HG02571 (cell line): ENCODE results near the gene SP140.
"Not testable (repeated sequence)": the region's sequence is repeated elsewhere in the genome, so short reads cannot be mapped to it uniquely, and the experiment has no call there.

Source experiments
- ATAC-seq: cut with Tn5 transposase; IDR thresholded peaks from one replicate; pipeline ENCODE4 v1.9.1; 2021; ENCODE audit warnings: mild to moderate bottlenecking, moderate library complexity; ENCODE audit not compliant: unreplicated experiment

The SP140 gene

GRCh38 chr2:230224458-230224857 lies 1.1 kb upstream of the SP140 start:
- no peak for ATAC-seq

GRCh38 chr2:230226051-230226551 lies 565 bp downstream of the SP140 start:
- ATAC-seq: peak; percentile 64

- ATAC-seq: no peak
These were observed 1.7 kb downstream of the SP140 start for GRCh38 chr2:230227216-230227615.

GRCh38 chr2:230230087-230230486 lies 4.6 kb downstream of the SP140 start:
- ATAC-seq: no peak

GRCh38 chr2:230230496-230231200 lies 5.1 kb downstream of the SP140 start:
- ATAC-seq: no peak

- ATAC-seq: no peak
These were observed 5.7 kb downstream of the SP140 start for GRCh38 chr2:230231251-230231650.

- no peak for ATAC-seq
These were observed 8.7 kb downstream of the SP140 start for GRCh38 chr2:230234122-230234722.

- no peak for ATAC-seq
These were observed 9.3 kb downstream of the SP140 start for GRCh38 chr2:230234845-230235244.

- no peak for ATAC-seq
These were observed 18.7 kb downstream of the SP140 start for GRCh38 chr2:230244211-230244610.

GRCh38 chr2:230246206-230246605 lies 20.7 kb downstream of the SP140 start:
- no peak for ATAC-seq

GRCh38 chr2:230250231-230250630 lies 24.7 kb downstream of the SP140 start:
- ATAC-seq: no peak

- no peak for ATAC-seq
These were observed 28.8 kb downstream of the SP140 start for GRCh38 chr2:230254152-230254881.

GRCh38 chr2:230256733-230257332 lies 31.3 kb downstream of the SP140 start:
- no peak for ATAC-seq

- no peak for ATAC-seq
These were observed 32.9 kb downstream of the SP140 start for GRCh38 chr2:230258483-230258882.

- no peak for ATAC-seq
These were observed 36.7 kb downstream of the SP140 start for GRCh38 chr2:230262246-230262645.

GRCh38 chr2:230264945-230265344 lies 39.4 kb downstream of the SP140 start:
- ATAC-seq: not testable (repeated sequence)

GRCh38 chr2:230266638-230267037 lies 41.1 kb downstream of the SP140 start:
- ATAC-seq: no peak

GRCh38 chr2:230267059-230267458 lies 41.5 kb downstream of the SP140 start:
- ATAC-seq: no peak

- no peak for ATAC-seq
These were observed 42.0 kb downstream of the SP140 start for GRCh38 chr2:230267556-230267955.

- peak; percentile 41 for ATAC-seq
These were observed 43.2 kb downstream of the SP140 start for GRCh38 chr2:230268606-230269243.

GRCh38 chr2:230269715-230270114 lies 44.2 kb downstream of the SP140 start:
- ATAC-seq: no peak
